Measurements from ENCODE around the gene REC114. TPM values are rescaled to one million over a fixed set of nuclear protein-coding genes. Genes with fewer than 3 reads are reported as not detected.

The REC114 gene
- total and polyA plus RNA-seq, 10 of the 15 experiments (the other 5 are each of a cell fraction or from before 2014, with no cell fraction given), result not detected

DNA sequence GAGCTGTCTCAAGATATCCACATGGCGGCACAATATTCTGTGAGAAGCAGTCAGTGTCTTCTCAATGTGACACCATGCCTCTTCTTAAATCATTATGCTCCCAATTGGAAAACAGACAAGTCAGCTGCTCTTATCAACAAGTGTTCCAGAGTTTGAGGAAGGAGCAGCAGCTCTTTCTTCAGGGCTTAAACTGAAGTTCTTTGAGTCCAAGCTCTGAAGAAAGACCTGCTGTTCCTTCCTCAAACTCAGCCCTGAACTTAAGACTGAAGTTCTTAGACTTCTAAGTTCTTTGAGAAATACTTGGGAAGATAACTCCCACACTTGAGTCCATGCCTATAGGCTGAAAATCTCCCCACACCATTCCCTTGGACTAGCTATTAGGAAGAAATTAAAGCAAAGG lies 146.8 kb downstream of the REC114 start (continued):
- TF ChIP-seq NR2F1 (conservative IDR thresholded peaks at IDR 0.05), result no peak
- no peak for TF ChIP-seq SP1 (IDR thresholded peaks at IDR 0.05; ENCODE audit: low read depth, low read length)
- TF ChIP-seq SMC3 (IDR thresholded peaks at IDR 0.05; ENCODE audit: borderline replicate concordance, low read length), result no peak

GRCh38 chr15:73590263-73590662 lies 147.3 kb downstream of the REC114 start:
- ChIA-PET CTCF (interaction anchor here (1.4 to 3.8 kb wide), 3 partner anchors 45 to 110 kb away, joined by 4 to 21 read pairs (median 4); no protein-coding TSS in a partner anchor), RAD21 (ENCODE audit: unreplicated experiment) (no interaction called here), SMC1A (ENCODE audit: uncharacterized antibody, unreplicated experiment) (interaction anchor here (0.9 to 1.5 kb wide), 5 partner anchors 9 to 46 kb away, joined by 3 to 5 read pairs (median 3); no protein-coding TSS in a partner anchor), POLR2A (interaction anchor here (0.7 kb wide), 1 partner anchor 15 kb away, joined by 4 read pairs; no protein-coding TSS in a partner anchor)
- ATAC-seq (no peak), FAIRE-seq (no peak), DNase-seq (ENCODE audit: low read depth, low spot score) (no peak)
- H3K36me3 ChIP-seq (ENCODE audit: control insufficient read depth in 2 of 2, insufficient read depth in 2 of 2, low read length in 1 of 2), result peaks cover 0 to 22% of the 10 kb centered on the region in 2 experiments; a peak in 3 of 4 replicates
- no peak overlapping the region for H3K4me3 ChIP-seq
- H3K9ac ChIP-seq (ENCODE audit: control insufficient read depth, insufficient read depth, low read length), result no peak overlapping the region
- BruUV-seq (replicated peaks), result no TSS peak
- H3K79me2 ChIP-seq (ENCODE audit: control insufficient read depth, insufficient read depth, low read length), result peaks cover 3% of the 10 kb centered on the region
- H3K27me3 ChIP-seq (replicated peaks in 1 of 2; ENCODE audit: control insufficient read depth in 2 of 2, insufficient read depth in 2 of 2, low read length in 1 of 2), result no peaks in the 10 kb centered on the region
- intact Hi-C loops (cut with micrococcal nuclease; ENCODE audit: unreplicated experiment) (no loop called here), in situ Hi-C loops (cut with MboI) (no loop called here)
- no peak overlapping the region for H3K27ac ChIP-seq (ENCODE audit: control insufficient read depth, insufficient read depth)
- H3K9me3 ChIP-seq (replicated peaks; ENCODE audit: control insufficient read depth, insufficient read depth, low read length), result no peaks in the 10 kb centered on the region
- H3K4me2 ChIP-seq (ENCODE audit: control insufficient read depth, insufficient read depth), result no peak overlapping the region
- H2AFZ ChIP-seq (ENCODE audit: control insufficient read depth, low read depth, low read length), result no peak overlapping the region
- H4K20me1 ChIP-seq (ENCODE audit: control insufficient read depth, insufficient read depth), result no peaks in the 10 kb centered on the region
- TF ChIP-seq USF1 (IDR thresholded peaks at IDR 0.05; ENCODE audit: borderline replicate concordance, extremely low read length, insufficient read depth, low read depth, low read length), result no peak
- H3K4me1 ChIP-seq (ENCODE audit: control insufficient read depth, insufficient read depth, low read length), result no peaks in the 10 kb centered on the region
- WGBS (ENCODE audit: insufficient coverage, insufficient replicate concordance, low lambda C conversion rate, missing lambda C conversion rate), result 95% methylated on average over 3 of the region's 5 CpGs

Measured in GM12878 (cell line).